ENCODE data around the gene KCNAB3.
"Not testable (repeated sequence)": the region's sequence is repeated elsewhere in the genome, so short reads cannot be mapped to it uniquely, and the experiment has no call there.

KCNAB3 gene

GRCh38 chr17:7929158-7930023 lies at the start of gene KCNAB3:
Gene KCNAB3, minus strand, starts transcription at chr17:7929856. Its CDS starts 421 bp downstream, at chr17:7929435.
- DNase-seq (ENCODE audit: low read depth), result no peak

- DNase-seq (ENCODE audit: low read depth), result no peak
Observed at GRCh38 chr17:7977805-7978204, 48.1 kb upstream of the KCNAB3 start.

- DNase-seq (ENCODE audit: low read depth), result no peak
Observed at GRCh38 chr17:7977039-7977438, 47.4 kb upstream of the KCNAB3 start.

- no peak for DNase-seq (ENCODE audit: low read depth)
Observed at GRCh38 chr17:7974638-7975131, 45.0 kb upstream of the KCNAB3 start.

- DNase-seq (ENCODE audit: low read depth), result no peak
Observed at GRCh38 chr17:7972131-7972785, 42.6 kb upstream of the KCNAB3 start.

- DNase-seq (ENCODE audit: low read depth), result no peak
Observed at GRCh38 chr17:7971651-7972050, 42.0 kb upstream of the KCNAB3 start.

GRCh38 chr17:7969433-7969832 lies 39.8 kb upstream of the KCNAB3 start:
- no peak for DNase-seq (ENCODE audit: low read depth)

GRCh38 chr17:7967751-7968150 lies 38.1 kb upstream of the KCNAB3 start:
- no peak for DNase-seq (ENCODE audit: low read depth)

- DNase-seq (ENCODE audit: low read depth), result no peak
Observed at GRCh38 chr17:7961421-7961820, 31.8 kb upstream of the KCNAB3 start.

- DNase-seq (ENCODE audit: low read depth), result no peak
Observed at GRCh38 chr17:7959503-7960253, 30.0 kb upstream of the KCNAB3 start.

GRCh38 chr17:7956228-7956965 lies 26.7 kb upstream of the KCNAB3 start:
- no peak for DNase-seq (ENCODE audit: low read depth)

GRCh38 chr17:7955414-7956227 lies 26.0 kb upstream of the KCNAB3 start:
- no peak for DNase-seq (ENCODE audit: low read depth)

- not testable (repeated sequence) for DNase-seq (ENCODE audit: low read depth)
Observed at GRCh38 chr17:7953266-7953665, 23.6 kb upstream of the KCNAB3 start.

- DNase-seq (ENCODE audit: low read depth), result no peak
Observed at GRCh38 chr17:7951143-7951792, 21.6 kb upstream of the KCNAB3 start.

- no peak for DNase-seq (ENCODE audit: low read depth)
Observed at GRCh38 chr17:7950578-7950977, 20.9 kb upstream of the KCNAB3 start.

GRCh38 chr17:7947651-7948050 lies 18.0 kb upstream of the KCNAB3 start:
- no peak for DNase-seq (ENCODE audit: low read depth)

- DNase-seq (ENCODE audit: low read depth), result no peak
Observed at GRCh38 chr17:7946441-7946840, 16.8 kb upstream of the KCNAB3 start.

GRCh38 chr17:7945651-7946050 lies 16.0 kb upstream of the KCNAB3 start:
- no peak for DNase-seq (ENCODE audit: low read depth)

- no peak for DNase-seq (ENCODE audit: low read depth)
Observed at GRCh38 chr17:7944326-7944725, 14.7 kb upstream of the KCNAB3 start.

- DNase-seq (ENCODE audit: low read depth), result no peak
Observed at GRCh38 chr17:7943291-7943690, 13.6 kb upstream of the KCNAB3 start.

Data from stimulated activated CD8-positive, alpha-beta memory T cell treated with anti-CD3 and anti-CD28 coated beads, Interleukin-15, amount 100 ng/mL, for 1 hour (primary cell).